Breast epithelium (tissue), 3 donors: ENCODE measurements around the gene THOC3.
"Not testable (repeated sequence)": the region's sequence is repeated elsewhere in the genome, so short reads cannot be mapped to it uniquely, and the experiment has no call there.

Source experiments
- POLR2A ChIP-seq: fragments of 450-650 bp; IDR thresholded peaks from one replicate; pipeline ENCODE4 v1.6.1; 2016; ENCODE audit warnings: antibody characterized with exemption, mild to moderate bottlenecking, moderate library complexity
- TF ChIP-seq, protein P1 (sequence below), 3 donors: fragments of 450-650 bp; IDR thresholded peaks; one replicate each; pipeline ENCODE4 v1.5.1; 2016 to 2017; ENCODE audit warnings: antibody characterized with exemption in 3 of 3, mild to moderate bottlenecking in 3 of 3, moderate library complexity in 3 of 3

DNA sequence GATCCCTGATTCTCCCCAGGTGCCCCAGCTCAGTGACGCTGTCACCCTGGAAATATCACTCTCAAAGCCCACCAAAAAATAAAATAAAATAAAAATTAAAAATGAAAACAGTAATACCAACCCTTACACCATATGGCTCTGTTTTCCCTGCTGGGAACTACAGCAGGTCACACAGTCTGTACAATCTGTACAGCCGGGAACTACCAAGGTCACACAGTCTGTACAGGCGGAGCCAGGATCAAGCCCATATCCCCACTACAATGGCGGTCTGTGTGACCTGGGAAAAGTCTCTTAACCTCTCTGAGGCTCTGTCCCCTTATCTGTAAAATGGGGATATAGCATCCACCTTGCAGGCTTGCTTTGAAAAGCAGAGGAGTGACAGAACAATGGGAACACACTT is 29.4 kb upstream of the THOC3 start:
- TF ChIP-seq, protein P1, sequence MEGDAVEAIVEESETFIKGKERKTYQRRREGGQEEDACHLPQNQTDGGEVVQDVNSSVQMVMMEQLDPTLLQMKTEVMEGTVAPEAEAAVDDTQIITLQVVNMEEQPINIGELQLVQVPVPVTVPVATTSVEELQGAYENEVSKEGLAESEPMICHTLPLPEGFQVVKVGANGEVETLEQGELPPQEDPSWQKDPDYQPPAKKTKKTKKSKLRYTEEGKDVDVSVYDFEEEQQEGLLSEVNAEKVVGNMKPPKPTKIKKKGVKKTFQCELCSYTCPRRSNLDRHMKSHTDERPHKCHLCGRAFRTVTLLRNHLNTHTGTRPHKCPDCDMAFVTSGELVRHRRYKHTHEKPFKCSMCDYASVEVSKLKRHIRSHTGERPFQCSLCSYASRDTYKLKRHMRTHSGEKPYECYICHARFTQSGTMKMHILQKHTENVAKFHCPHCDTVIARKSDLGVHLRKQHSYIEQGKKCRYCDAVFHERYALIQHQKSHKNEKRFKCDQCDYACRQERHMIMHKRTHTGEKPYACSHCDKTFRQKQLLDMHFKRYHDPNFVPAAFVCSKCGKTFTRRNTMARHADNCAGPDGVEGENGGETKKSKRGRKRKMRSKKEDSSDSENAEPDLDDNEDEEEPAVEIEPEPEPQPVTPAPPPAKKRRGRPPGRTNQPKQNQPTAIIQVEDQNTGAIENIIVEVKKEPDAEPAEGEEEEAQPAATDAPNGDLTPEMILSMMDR (IDR thresholded peaks at IDR 0.05), result not testable (repeated sequence)
- not testable (repeated sequence) for TF ChIP-seq POLR2A
